WTC11 (cell line): ENCODE measurements around the gene MPV17L2. TPM values are rescaled to one million over a fixed set of nuclear protein-coding genes. Genes with fewer than 3 reads are reported as not detected.

Experiments used
- AFF4 ChIP-seq: sonication (generic); formaldehyde crosslinking; IDR thresholded peaks from 2 replicates; pipeline ENCODE4 v1.8.1; 2023; ENCODE audit warnings: mild to moderate bottlenecking, missing genetic modification reagents, borderline replicate concordance
- AR ChIP-seq: fragments of 250-450 bp; sonication (Bioruptor Pico); IDR thresholded peaks from 2 replicates; pipeline ENCODE4 v1.9.0; 2021; ENCODE audit warnings: mild to moderate bottlenecking
- FOXJ3 ChIP-seq: sonication (generic); formaldehyde crosslinking; IDR thresholded peaks from 2 replicates; pipeline ENCODE4 v1.9.0; 2021; ENCODE audit warnings: missing genetic modification reagents, mild to moderate bottlenecking, borderline replicate concordance
- GTF2I ChIP-seq: fragments of 250-450 bp; sonication (Bioruptor Pico); conservative IDR thresholded peaks from 2 replicates; pipeline ENCODE4 v1.4.0; 2021; ENCODE audit warnings: mild to moderate bottlenecking
- MXD4 ChIP-seq: fragments of 250-450 bp; sonication (Bioruptor Pico); IDR thresholded peaks from 2 replicates; pipeline ENCODE4 v1.8.0; 2021; ENCODE audit warnings: mild to moderate bottlenecking, moderate library complexity, borderline replicate concordance
- MYBL2 ChIP-seq: sonication (generic); formaldehyde crosslinking; IDR thresholded peaks from 2 replicates; pipeline ENCODE4 v1.8.1; 2023; ENCODE audit warnings: mild to moderate bottlenecking, moderate library complexity, missing genetic modification reagents
- NR2C2 ChIP-seq: sonication (generic); formaldehyde crosslinking; IDR thresholded peaks from 2 replicates; pipeline ENCODE4 v1.8.0; 2022; ENCODE audit warnings: mild to moderate bottlenecking, missing genetic modification reagents
- OVOL2 ChIP-seq: fragments of 250-450 bp; sonication (Bioruptor Pico); IDR thresholded peaks from 2 replicates; pipeline ENCODE4 v1.9.0; 2021; ENCODE audit warnings: mild to moderate bottlenecking, borderline replicate concordance
- PRRX2 ChIP-seq: fragments of 250-450 bp; sonication (Bioruptor Pico); IDR thresholded peaks from 2 replicates; pipeline ENCODE4 v1.8.0; 2021; ENCODE audit warnings: mild to moderate bottlenecking
- TEAD4 ChIP-seq: sonication (generic); formaldehyde crosslinking; IDR thresholded peaks from 2 replicates; pipeline ENCODE4 v1.8.0; 2022; ENCODE audit warnings: mild to moderate bottlenecking, missing genetic modification reagents
- ZNF263 ChIP-seq: sonication (generic); formaldehyde crosslinking; IDR thresholded peaks from 2 replicates; pipeline ENCODE4 v1.8.1; 2022; ENCODE audit warnings: low read depth, mild to moderate bottlenecking, moderate library complexity, missing genetic modification reagents
- ZNF671 ChIP-seq: fragments of 250-450 bp; sonication (Bioruptor Pico); IDR thresholded peaks from 2 replicates; pipeline ENCODE4 v1.8.0; 2021; ENCODE audit warnings: mild to moderate bottlenecking
- total RNA-seq: library from RNA; stranded (reverse); gene quantifications from 3 replicates; pipeline ENCODE4 v1.2.3, GENCODE V29; 2021
- TF ChIP-seq, protein P1 (sequence below): sonication (generic); formaldehyde crosslinking; IDR thresholded peaks from 2 replicates; pipeline ENCODE4 v1.8.1; 2022; ENCODE audit warnings: missing genetic modification reagents, borderline replicate concordance
- TF ChIP-seq, protein P2 (sequence below): sonication (generic); formaldehyde crosslinking; IDR thresholded peaks from 2 replicates; pipeline ENCODE4 v1.8.0; 2023; ENCODE audit warnings: missing genetic modification reagents
- TF ChIP-seq, protein P3 (sequence below): fragments of 250-450 bp; sonication (Bioruptor Pico); IDR thresholded peaks from 2 replicates; pipeline ENCODE4 v1.9.0; 2021; ENCODE audit warnings: mild to moderate bottlenecking, borderline replicate concordance
- TF ChIP-seq, protein P4 (sequence below): sonication (generic); formaldehyde crosslinking; IDR thresholded peaks from 2 replicates; pipeline ENCODE4 v1.8.0; 2022; ENCODE audit warnings: mild to moderate bottlenecking, missing genetic modification reagents

The MPV17L2 gene
- total RNA-seq, 1 experiment from 2014 or later: 29.8 TPM

- no peak for TF ChIP-seq AFF4 (CRISPR knock-in tag)
- TF ChIP-seq, protein P1, sequence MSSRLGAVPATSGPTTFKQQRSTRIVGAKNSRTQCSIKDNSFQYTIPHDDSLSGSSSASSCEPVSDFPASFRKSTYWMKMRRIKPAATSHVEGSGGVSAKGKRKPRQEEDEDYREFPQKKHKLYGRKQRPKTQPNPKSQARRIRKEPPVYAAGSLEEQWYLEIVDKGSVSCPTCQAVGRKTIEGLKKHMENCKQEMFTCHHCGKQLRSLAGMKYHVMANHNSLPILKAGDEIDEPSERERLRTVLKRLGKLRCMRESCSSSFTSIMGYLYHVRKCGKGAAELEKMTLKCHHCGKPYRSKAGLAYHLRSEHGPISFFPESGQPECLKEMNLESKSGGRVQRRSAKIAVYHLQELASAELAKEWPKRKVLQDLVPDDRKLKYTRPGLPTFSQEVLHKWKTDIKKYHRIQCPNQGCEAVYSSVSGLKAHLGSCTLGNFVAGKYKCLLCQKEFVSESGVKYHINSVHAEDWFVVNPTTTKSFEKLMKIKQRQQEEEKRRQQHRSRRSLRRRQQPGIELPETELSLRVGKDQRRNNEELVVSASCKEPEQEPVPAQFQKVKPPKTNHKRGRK (CRISPR knock-in tag): no peak
- no peak for TF ChIP-seq ZNF671
- TF ChIP-seq FOXJ3: no peak
- no peak for TF ChIP-seq ZNF263 (CRISPR knock-in tag)
- TF ChIP-seq PRRX2 (CRISPR knock-in tag): no peak
- TF ChIP-seq MYBL2 (CRISPR knock-in tag): no peak
- TF ChIP-seq, protein P2, sequence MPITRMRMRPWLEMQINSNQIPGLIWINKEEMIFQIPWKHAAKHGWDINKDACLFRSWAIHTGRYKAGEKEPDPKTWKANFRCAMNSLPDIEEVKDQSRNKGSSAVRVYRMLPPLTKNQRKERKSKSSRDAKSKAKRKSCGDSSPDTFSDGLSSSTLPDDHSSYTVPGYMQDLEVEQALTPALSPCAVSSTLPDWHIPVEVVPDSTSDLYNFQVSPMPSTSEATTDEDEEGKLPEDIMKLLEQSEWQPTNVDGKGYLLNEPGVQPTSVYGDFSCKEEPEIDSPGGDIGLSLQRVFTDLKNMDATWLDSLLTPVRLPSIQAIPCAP (CRISPR knock-in tag): no peak
- no peak for TF ChIP-seq TEAD4 (CRISPR knock-in tag)
- TF ChIP-seq NR2C2 (CRISPR knock-in tag): no peak
- no peak for TF ChIP-seq AR
- no peak for TF ChIP-seq MXD4 (CRISPR knock-in tag)
- no peak for TF ChIP-seq GTF2I (CRISPR knock-in tag)
- no peak for TF ChIP-seq OVOL2 (CRISPR knock-in tag)
- TF ChIP-seq, protein P3, sequence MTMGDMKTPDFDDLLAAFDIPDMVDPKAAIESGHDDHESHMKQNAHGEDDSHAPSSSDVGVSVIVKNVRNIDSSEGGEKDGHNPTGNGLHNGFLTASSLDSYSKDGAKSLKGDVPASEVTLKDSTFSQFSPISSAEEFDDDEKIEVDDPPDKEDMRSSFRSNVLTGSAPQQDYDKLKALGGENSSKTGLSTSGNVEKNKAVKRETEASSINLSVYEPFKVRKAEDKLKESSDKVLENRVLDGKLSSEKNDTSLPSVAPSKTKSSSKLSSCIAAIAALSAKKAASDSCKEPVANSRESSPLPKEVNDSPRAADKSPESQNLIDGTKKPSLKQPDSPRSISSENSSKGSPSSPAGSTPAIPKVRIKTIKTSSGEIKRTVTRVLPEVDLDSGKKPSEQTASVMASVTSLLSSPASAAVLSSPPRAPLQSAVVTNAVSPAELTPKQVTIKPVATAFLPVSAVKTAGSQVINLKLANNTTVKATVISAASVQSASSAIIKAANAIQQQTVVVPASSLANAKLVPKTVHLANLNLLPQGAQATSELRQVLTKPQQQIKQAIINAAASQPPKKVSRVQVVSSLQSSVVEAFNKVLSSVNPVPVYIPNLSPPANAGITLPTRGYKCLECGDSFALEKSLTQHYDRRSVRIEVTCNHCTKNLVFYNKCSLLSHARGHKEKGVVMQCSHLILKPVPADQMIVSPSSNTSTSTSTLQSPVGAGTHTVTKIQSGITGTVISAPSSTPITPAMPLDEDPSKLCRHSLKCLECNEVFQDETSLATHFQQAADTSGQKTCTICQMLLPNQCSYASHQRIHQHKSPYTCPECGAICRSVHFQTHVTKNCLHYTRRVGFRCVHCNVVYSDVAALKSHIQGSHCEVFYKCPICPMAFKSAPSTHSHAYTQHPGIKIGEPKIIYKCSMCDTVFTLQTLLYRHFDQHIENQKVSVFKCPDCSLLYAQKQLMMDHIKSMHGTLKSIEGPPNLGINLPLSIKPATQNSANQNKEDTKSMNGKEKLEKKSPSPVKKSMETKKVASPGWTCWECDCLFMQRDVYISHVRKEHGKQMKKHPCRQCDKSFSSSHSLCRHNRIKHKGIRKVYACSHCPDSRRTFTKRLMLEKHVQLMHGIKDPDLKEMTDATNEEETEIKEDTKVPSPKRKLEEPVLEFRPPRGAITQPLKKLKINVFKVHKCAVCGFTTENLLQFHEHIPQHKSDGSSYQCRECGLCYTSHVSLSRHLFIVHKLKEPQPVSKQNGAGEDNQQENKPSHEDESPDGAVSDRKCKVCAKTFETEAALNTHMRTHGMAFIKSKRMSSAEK (CRISPR knock-in tag): no peak
- TF ChIP-seq, protein P4, sequence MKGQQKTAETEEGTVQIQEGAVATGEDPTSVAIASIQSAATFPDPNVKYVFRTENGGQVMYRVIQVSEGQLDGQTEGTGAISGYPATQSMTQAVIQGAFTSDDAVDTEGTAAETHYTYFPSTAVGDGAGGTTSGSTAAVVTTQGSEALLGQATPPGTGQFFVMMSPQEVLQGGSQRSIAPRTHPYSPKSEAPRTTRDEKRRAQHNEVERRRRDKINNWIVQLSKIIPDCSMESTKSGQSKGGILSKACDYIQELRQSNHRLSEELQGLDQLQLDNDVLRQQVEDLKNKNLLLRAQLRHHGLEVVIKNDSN (CRISPR knock-in tag): 0 out of 2 replicates have a peak, but pooled peaks have one; percentile 21
- TF ChIP-seq, all 79 proteins: peak for 10
Observed at GRCh38 chr19:18192673-18193387, at the start of gene MPV17L2 (continued).
